Stomach smooth muscle (tissue), 2 donors: ENCODE data around the gene PPT1.

Source experiments
- H3K27ac ChIP-seq: one replicate; pipeline ENCODE4 v1.7.0; 2013; ENCODE audit warnings: mild to moderate bottlenecking, low read length, inconsistent platforms
- H3K27me3 ChIP-seq, 2 donors: one replicate each; pipeline ENCODE4 v1.7.0; 2013; ENCODE audit warnings: low read length in 2 of 2; ENCODE audit not compliant: insufficient read depth in 2 of 2, control insufficient read depth in 1 of 2
- H3K36me3 ChIP-seq, 2 donors: one replicate each; pipeline ENCODE4 v1.7.0; 2013; ENCODE audit warnings: low read length in 2 of 2; ENCODE audit not compliant: control insufficient read depth in 2 of 2, insufficient read depth in 2 of 2
- H3K4me1 ChIP-seq: one replicate; pipeline ENCODE4 v1.7.0; 2013; ENCODE audit warnings: low read length; ENCODE audit not compliant: control insufficient read depth, insufficient read depth
- H3K4me3 ChIP-seq, 2 donors: one replicate each; pipeline ENCODE4 v1.7.0; 2013; ENCODE audit warnings: low read length in 2 of 2
- H3K9ac ChIP-seq, 2 donors: one replicate each; pipeline ENCODE4 v1.7.0; 2013; ENCODE audit warnings: low read length in 2 of 2, mild to moderate bottlenecking in 1 of 2
- H3K9me3 ChIP-seq, 2 donors: one replicate each; pipeline ENCODE4 v1.7.0; 2013; ENCODE audit warnings: low read length in 2 of 2; ENCODE audit not compliant: control insufficient read depth in 2 of 2
- donor health status: healthy.
- donor health status: Pancreatic carcinoma.

Gene PPT1

DNA sequence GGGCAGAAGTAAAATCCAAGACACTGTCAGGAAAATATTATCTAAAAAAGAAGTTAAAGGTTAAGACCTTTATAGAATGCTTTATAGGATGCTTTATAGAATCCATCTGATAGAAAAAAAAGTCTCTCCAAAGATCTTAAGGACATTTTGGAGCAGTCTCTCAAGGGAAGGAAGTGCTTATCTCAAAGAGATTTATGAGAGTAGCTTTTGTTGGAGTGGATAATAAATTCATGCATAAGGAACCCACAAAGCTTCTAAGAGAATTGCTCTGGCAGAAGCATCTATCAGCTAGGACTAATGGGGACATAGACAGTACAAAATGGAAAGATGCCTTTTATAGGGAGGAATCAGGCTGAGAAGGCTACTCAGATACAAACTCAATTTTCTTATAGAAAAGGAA, 69.4 kb downstream of the PPT1 start:
- no peak overlapping the region for H3K9ac ChIP-seq
- H3K9me3 ChIP-seq = peaks cover 0 to 6% of the 10 kb centered on the region in 2 donors
- H3K4me3 ChIP-seq = no peak overlapping the region
- H3K27me3 ChIP-seq = no peaks in the 10 kb centered on the region
- H3K4me1 ChIP-seq = no peaks in the 10 kb centered on the region
- no peaks in the 10 kb centered on the region for H3K36me3 ChIP-seq
- H3K27ac ChIP-seq = no peak overlapping the region

DNA sequence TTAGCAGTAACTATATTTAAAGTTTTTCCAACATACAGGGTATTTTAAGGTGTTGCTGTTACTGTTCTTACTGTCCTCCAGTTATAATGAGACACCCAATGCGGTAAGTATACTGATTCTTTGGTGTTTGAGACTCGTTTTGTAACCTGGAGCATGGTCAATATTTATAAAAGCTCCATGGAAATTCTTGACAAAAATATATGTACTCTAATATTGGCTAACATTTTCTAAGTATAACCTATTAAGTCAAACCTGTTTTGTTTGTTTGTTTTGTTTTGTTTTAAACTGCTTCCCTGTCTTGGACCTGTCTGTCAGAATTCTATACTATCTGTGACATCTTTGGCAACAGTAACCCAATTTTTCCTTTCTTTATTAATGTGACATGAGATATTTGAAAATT, 72.4 kb downstream of the PPT1 start:
- Histone ChIP-seq H3K9me3 (peaks cover 0 to 6% of the 10 kb centered on the region in 2 donors), H3K4me3 (no peak overlapping the region), H3K27me3 (no peaks in the 10 kb centered on the region), H3K27ac (no peak overlapping the region), H3K36me3 (no peaks in the 10 kb centered on the region), H3K4me1 (no peaks in the 10 kb centered on the region), H3K9ac (no peak overlapping the region)

DNA sequence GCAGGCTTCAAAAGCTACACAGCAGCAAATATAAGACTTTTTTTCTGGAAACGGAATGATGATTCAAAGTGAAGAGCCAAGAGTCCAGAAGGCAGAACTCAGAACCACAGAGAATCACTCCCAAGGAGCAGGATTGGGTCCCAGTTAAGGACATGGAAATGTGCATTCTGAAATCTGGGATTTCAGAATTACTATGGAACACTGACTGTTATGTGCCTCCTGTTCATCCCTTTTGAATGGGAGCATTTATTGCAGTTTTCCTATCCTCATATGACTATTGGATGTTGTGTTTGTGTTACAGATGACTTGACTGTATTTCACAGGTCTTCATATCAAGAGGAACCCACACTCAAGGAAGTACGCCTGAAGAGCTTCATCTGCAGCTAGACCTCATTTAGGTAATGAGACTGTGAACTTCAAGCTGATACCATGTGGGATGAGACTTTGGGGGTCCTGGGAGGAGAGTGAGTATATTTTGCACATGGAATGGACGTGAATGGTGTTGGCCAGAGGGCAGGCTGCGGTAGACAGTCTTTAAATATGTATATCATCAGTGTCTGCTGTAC, 73.6 kb downstream of the PPT1 start:
- H3K4me3 ChIP-seq = no peak overlapping the region
- H3K36me3 ChIP-seq = no peaks in the 10 kb centered on the region
- H3K27me3 ChIP-seq = peaks cover 0 to 2% of the 10 kb centered on the region in 2 donors
- H3K27ac ChIP-seq = no peak overlapping the region
- peaks cover 0 to 6% of the 10 kb centered on the region in 2 donors for H3K9me3 ChIP-seq
- H3K9ac ChIP-seq = no peak overlapping the region
- no peaks in the 10 kb centered on the region for H3K4me1 ChIP-seq
